ENCODE data around the gene WFS1.

The WFS1 gene

DNA sequence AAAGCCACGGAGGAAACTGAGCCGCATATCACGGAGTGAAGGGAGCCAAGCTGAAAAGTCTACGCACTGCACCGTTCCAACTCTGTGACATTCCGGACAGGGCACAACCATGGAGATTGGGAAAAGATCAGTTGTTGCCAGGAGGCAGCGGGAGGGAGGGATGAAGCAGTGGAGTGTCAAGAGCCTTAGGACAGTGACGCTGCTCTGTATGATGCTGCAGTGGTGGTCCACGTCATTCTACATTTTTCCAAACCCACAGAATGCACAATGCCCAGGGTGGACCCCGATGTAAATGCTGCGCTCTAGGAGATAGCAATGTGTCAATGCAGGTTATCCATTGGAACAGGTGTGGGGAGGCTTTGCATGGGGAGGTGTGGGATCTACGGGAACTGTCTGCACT lies 7.5 kb upstream of the WFS1 start:
- no peak for DNase-seq (ENCODE audit: low read depth in 2 of 2)

- DNase-seq (ENCODE audit: low read depth in 2 of 2): no peak
Measured at GRCh38 chr4:6262847-6263487, 6.7 kb upstream of the WFS1 start.

GRCh38 chr4:6263526-6264224 lies 6.0 kb upstream of the WFS1 start:
- DNase-seq (ENCODE audit: low read depth in 2 of 2): no peak

- no peak for DNase-seq (ENCODE audit: low read depth in 2 of 2)
Measured at GRCh38 chr4:6264225-6264540, 5.5 kb upstream of the WFS1 start.

DNA sequence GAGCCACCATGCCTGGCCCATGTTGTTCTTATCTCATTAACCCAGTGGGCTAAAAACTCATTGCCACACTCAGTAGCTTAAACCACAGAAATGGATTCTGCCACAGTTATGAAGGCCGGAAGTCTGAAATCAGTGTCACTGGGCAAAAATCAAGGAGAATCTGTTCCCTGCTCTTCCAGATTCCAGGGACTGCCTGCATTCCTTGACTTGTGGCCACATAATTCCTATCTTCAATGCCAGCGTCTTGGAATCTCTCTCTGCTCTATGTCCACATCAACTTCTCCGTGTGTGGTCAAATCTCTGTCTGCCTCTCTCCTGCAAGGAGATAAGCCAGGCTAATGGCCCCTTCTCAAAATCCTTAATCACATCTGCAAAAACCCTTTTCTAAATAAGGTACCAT lies 4.1 kb upstream of the WFS1 start:
- DNase-seq (ENCODE audit: low read depth in 2 of 2): no peak

DNA sequence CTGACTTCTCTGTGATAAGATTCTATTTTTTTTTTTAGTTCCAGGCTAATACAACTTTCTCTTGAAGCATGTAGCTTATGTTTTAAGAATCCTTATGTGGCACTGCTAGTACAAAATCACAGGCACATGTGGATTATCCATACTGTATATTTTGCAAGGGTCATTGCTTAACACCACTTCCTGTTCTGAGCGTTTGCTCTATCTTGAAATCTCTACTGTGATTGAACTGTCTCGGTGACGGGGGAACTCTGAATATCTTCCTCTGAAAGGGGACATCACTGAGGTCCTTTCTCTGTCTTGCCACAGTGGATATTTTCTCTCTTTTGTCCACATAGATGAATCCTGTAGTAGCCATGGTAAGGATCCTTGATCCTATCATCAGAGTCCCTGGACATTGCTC lies 2.1 kb upstream of the WFS1 start:
- no peak for DNase-seq (ENCODE audit: low read depth in 2 of 2)

DNA sequence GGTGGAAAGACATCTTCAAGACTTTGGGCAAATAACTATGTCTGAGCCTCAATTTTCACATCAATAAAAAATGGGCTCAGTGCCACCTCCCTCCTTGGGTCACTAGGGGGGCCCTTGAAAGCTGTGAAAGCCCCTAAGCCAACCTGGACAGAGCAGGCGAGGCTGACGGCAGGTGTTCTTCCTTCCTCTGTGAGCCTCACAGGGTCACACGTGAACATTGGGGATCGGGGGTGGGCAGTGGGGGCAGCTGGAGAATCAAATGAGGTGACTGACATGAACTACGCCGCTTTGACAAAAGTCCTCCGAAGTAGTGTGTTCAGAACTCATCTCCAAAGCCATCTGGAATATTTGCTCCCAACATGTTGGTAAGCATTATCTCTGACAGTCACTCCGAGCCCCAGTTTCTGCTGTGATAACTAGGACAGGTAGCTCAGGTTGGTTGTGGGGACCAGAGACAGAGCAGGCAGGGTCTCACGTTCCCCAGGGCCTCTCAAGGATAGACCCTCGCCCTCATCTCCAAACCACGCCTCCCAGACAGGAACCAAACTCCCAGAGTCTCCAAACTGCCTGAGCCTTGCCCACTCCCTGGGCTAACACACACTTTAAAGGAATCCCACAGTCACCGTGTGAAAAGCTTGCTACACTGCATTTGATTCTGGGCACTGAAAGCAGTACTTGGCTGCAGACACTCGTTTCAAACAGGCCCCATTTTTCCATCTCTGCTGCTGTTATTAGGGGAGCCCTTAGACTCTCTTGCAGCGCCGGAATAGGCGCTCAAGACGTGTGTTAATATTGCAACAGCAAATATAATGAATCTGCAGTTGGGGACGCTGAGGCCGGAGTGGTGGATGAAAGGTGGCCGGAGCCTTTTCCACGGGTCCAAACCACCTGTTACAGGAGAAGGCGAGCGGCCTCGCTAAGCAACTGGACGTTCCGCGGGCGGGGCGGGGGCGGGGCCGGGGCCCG lies 717 bp upstream of the WFS1 start:
- DNase-seq (ENCODE audit: low read depth in 2 of 2): no peak

DNA sequence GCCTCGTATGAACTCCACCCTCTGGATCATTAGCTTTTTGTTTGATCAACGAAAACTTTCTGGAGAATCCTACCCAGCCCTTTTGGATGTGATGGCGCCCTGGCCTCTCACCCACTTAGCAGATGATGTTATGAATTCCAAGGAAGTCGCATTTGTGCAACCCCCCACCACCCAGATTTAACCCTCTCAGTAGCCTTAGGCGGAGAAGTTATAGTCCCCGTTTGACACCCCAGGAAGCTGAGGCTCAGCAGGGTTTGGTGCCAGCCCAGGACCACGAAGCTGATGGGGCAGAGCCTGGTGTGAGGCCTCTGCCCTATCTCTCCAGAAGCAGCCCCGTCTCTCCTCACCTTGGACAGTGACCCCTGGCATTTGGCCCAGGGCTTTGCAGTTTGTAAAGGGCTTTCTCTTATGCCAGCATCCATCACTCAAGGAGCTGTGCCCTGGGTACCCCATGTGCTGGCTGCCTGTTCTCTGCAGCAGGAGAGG lies 1.0 kb downstream of the WFS1 start:
- no peak for DNase-seq (ENCODE audit: low read depth in 2 of 2)

DNA sequence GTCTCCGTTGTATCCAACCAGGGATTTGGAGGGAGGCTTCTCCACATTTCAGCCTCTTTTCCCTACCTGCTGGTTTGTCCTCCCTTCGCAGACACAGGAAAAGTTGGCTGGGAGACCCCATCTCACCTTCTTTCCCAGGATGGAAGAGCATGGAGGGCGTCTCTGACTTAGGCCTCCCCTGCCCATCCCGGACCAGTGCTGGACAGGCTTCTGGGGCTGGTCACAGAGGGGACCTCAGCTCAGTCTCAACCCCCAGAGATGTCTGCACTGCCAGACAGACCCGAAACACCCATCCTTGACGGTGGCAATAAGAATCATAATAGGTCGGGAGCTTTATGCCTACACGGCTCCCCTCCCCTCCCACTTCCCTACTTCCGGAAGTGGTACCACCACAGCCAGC lies 1.6 kb downstream of the WFS1 start:
- DNase-seq (ENCODE audit: low read depth in 2 of 2): no peak

DNA sequence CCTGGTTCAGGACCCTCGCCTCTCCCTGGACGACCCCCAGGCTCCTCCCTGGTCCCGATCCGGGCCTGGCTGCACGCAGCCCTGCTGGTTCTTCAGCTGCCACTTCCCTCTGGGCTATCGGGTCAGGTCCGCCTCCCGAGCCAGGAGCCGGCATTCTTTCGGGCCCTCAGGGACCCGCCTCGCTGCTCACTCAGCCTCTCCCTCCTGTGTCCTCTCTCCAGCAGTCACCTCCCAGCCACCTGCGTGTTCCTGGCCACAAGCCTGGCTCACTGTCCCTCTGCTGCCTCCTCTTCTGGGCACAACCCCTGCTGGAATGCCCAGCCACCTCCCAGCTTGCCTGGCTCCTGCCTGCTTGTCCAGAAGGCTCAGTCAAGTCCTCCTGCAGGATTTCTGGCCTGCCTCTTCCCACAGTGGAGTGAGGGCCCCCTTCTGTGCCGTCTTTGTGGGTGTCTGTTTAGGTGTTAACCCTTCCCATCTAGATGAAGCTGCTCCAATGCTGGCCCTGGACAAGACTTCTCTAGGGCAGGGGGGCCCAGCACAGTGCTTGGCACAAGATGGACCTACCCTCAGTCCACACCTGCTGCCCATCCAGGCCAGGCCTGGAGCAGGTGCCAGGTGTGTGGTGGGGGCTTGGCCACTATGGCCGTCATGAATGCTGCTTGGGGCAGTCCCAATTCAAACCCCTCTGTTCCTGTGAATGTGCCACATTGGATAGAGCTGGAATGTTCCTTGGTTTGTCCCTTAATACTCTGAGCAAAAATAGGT lies 2.2 kb downstream of the WFS1 start:
- no peak for DNase-seq (ENCODE audit: low read depth in 2 of 2)

GRCh38 chr4:6272863-6273660 lies 3.4 kb downstream of the WFS1 start:
- DNase-seq (ENCODE audit: low read depth in 2 of 2): no peak

DNA sequence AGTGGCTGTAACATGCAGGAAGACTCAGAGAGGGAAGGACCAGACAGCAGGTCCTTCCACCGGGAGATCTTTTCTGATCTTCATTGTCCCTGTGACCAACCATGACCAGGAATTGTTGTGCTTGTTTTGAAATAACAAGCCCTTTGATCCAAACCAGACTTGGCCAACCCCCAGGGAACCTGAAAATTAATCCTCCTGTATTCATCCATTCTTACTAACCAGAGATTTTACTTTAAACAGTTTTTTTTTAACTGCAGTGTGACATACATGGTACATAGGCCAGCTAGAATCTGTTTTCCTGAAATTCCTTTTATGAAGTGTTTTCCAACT lies 4.0 kb downstream of the WFS1 start:
- no peak for DNase-seq (ENCODE audit: low read depth in 2 of 2)

DNA sequence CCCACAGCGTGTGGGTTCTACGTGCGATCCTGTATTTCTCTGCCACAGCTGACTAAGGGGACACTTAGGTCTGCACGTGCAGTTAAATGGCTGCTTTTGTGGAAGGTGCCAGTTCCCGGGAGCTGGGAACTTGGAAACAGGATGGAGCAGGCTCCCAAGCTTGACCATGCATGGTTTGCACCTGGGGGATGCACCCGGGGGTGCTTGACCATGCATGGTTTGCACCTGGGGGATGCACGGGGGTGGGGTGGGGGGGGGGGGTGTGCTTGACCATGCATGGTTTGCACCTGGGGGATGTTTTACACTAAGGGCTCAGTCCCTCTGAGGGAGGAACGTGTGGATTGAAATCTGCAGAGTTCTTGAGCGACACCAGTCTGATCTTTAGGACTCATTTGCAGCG lies 5.7 kb downstream of the WFS1 start:
- no peak for DNase-seq (ENCODE audit: low read depth in 2 of 2)

GRCh38 chr4:6275898-6276806 lies 6.5 kb downstream of the WFS1 start:
- DNase-seq (ENCODE audit: low read depth in 2 of 2): no peak

GRCh38 chr4:6277139-6277802 lies 7.6 kb downstream of the WFS1 start:
- no peak for DNase-seq (ENCODE audit: low read depth in 2 of 2)

- DNase-seq (ENCODE audit: low read depth in 2 of 2): no peak
Measured at GRCh38 chr4:6277935-6278800, 8.5 kb downstream of the WFS1 start.

GRCh38 chr4:6278801-6279197 lies 9.1 kb downstream of the WFS1 start:
- DNase-seq (ENCODE audit: low read depth in 2 of 2): no peak

GRCh38 chr4:6279582-6280289 lies 10.1 kb downstream of the WFS1 start:
- DNase-seq (ENCODE audit: low read depth in 2 of 2): no peak
